ENCODE results near the gene TFAP2A. TPM values are rescaled to one million over a fixed set of nuclear protein-coding genes. Genes with fewer than 3 reads are reported as not detected.

The TFAP2A gene
- total RNA-seq, 1 experiment from 2014 or later = 24.6 TPM

DNA sequence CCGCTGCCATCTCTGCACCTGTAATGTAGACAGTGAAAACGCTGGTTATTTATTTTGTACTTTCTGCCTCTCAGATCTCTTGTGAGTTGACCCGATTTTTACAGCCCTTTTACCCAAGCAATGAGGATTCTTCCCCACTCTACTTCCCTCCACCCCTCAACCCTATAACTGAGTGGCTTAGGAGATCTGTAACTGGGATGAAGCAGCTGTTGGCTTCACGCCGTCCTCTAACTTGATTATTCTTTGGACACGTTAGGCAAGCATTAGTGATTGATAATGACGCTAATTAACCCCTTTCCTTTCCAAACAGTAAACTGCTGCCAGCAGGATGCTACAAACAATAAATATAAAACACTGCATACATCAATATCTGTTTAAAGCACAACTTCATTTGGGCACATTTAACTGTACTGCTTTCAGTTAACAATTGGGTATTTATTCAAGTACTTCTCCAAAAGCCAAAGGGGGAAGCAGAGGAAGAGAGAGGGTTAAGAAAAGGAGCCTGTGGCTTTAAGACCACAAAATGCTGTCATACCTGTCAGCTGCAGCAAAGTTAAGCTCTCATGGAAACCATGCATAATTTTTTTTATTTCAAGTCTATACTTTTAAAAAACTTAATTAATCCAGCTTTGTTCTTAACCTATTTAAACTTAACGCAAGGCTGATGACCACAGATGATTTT lies 21.2 kb downstream of the TFAP2A start:
- in situ Hi-C loops (cut with HindIII; ENCODE audit: low pct_unique_long_range_greater_than_20kb, low sequenced_read_pairs) = no loop called here
- DNase-seq (ENCODE audit: low read depth, low spot score) = no peak

DNA sequence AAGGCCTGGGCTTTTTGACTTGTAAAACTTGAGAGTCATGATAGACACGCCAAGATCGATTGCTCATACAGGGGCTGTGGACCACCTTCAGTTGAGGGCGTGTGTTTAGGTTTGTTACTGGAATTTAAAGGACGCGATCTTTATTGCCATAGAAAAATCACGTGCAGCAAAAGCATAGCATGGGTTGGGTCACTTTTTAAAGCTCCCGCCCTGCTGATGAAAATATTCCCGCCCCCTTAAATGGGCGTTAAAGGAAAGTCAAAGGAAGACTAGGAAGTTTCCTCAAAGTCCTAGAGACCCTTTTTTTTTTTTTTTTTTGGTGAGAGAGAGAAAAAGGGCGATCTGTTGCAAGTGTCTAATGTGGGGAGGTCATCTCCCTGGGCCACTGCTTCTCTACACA lies 23.1 kb downstream of the TFAP2A start:
- no peak for DNase-seq (ENCODE audit: low read depth, low spot score)
- in situ Hi-C loops (cut with HindIII; ENCODE audit: low pct_unique_long_range_greater_than_20kb, low sequenced_read_pairs) = no loop called here

DNA sequence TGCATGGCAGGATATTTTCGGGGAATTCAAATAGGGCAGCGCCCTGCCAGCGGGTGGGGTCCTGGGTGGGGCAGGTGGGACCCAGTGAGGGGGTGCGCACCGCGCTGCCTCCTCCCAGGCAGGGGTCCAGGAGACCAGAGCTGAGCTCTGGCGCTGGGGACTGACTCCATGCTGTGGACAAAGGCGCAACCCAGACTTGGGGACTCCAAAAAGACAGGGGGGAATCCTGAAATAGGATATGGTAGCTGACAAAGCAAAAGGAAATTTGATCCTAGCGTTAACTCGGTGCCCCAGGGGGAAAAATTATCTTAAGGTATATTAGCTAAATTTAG lies 23.6 kb downstream of the TFAP2A start:
- no peak for DNase-seq (ENCODE audit: low read depth, low spot score)
- in situ Hi-C loops (cut with HindIII; ENCODE audit: low pct_unique_long_range_greater_than_20kb, low sequenced_read_pairs) = no loop called here

DNA sequence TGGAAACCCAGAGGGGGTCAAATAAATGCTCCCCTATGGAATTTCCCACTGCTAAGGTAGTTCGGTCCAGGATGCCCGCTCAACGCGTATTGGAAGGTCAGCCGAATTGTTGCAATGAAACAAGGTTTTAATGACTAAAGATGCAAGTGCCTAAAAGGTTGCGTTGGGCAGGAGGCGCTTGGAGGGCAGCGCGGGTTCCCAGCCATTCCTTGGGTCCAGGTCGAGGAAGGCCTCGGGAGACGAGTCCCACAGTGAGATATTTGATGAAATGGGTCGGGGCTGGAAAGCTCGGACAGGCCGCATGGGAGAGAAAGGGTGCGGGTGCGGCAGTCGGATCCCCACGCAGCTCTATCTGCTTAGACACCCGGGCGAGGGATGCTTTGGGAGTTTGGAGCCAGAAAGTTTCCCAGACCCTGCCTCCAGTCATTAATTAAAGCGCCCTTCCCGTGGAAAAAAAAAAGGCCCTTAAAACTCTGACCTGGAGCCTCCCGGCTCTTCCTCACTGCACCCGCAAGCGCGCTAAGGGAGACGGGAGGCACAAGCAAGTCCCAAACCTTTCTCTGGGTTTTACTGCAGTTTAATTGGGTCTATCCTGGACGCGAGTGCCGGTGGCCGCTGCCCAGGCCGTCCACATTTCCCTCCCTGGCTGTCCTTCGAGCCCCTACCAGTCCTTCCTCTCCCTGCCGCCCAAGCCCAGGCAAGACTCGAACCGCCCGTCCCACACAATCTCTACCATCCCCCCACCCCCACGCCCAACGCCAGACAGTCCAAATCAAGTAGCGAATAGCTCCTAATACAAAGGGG lies 24.2 kb downstream of the TFAP2A start:
- in situ Hi-C loops (cut with HindIII; ENCODE audit: low pct_unique_long_range_greater_than_20kb, low sequenced_read_pairs) = no loop called here
- no peak for DNase-seq (ENCODE audit: low read depth, low spot score)

DNA sequence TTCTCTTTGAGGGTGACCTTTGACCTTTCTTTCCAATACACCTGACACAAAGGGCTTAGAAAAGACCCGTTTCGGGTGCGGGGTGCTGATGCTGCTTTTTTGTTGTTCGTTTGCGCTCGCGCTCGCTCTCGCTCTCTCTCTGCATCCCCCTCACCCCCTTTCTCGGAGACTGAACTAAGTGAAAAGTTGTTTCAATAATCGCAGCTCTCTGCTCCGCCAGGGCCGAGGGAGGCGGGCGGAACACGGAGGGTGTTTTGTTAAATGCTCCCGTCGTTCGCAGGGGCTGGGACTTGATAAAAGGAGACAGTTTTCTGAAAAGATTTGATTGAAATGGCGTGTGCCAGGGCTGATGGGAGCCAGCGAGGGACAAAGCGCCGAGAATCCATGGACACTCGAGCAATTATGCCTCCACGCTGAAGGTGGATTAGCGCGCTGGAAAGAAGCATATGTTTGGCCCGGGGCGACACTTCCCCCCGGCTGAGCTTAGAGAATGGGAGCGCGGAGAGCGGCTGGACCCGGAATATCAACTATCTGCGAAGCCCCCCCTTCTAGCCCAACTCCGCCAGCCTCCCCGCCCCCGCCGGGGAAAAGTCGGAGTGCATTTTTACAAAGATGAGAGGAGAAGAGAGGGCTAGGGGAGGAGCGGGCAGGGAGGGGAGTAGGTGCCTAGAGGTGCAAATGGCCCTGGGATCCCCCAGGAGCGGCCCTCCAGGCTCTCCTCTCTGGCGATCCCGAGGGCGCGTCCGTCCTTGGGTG lies 25.0 kb downstream of the TFAP2A start:
- DNase-seq (ENCODE audit: low read depth, low spot score) = no peak
- in situ Hi-C loops (cut with HindIII; ENCODE audit: low pct_unique_long_range_greater_than_20kb, low sequenced_read_pairs) = no loop called here

DNA sequence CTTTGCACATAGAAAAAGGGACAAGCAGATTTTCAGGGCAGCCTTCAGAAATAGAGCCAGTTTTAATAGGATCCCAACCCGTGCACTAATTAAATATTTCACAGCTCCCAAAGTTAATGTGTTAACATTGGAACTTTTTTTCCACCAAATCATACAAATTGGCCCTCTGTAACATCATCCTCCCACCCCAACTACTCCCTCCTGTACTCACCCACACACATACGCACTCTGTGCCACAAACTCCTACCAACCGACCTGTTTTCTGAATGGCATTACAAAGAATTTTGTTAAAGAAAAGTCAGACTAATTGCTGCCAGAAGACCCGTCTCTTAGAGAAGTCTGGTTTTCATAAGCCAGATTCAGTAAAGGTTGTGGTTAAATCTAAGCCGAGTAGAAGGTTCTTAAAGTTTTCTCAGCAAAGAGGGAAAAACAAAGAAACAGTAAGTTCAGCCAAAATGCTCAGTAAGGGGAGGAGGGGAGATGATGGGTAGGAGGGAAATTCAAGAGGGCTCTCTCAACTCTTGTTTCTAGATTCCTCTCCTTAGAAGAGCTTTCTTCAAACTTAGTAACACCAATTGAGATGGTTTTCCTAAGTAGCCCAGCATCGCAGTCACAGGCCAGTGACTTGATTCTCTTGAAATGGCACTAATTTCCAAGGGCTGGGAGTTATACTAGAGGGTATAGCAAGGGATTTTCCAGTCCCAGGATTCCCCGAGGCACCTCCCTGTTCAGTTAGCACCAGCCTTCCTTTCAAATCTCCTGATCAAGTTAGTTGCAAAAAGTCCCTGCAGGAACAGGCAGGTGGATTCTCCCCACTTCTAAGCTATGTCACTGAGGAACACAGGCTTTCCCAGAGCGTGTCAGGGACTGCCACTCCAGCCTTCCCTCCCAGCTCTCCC lies 27.9 kb downstream of the TFAP2A start:
- no peak for DNase-seq (ENCODE audit: low read depth, low spot score)
- in situ Hi-C loops (cut with HindIII; ENCODE audit: low pct_unique_long_range_greater_than_20kb, low sequenced_read_pairs) = no loop called here

DNA sequence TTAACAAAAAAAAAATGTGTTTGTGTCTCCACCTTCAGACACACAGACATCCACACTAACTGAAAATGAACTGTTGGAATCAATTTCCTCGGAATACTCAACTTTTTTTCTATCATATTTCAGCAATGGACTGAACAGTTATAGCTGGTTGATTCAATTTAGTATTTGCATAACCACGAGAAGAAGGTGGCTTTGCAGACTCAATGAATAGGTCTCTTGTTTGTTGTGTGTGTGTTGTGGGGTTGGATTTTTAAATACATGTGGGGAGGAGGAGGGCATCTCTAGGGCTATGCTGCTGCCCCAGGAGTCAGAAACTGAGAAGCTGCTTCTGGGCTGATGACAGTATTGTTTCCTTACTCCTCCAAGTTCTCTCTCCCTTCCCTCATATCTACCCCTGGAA lies 28.7 kb downstream of the TFAP2A start:
- in situ Hi-C loops (cut with HindIII; ENCODE audit: low pct_unique_long_range_greater_than_20kb, low sequenced_read_pairs) = no loop called here
- peak; percentile 76 for DNase-seq (ENCODE audit: low read depth, low spot score)

DNA sequence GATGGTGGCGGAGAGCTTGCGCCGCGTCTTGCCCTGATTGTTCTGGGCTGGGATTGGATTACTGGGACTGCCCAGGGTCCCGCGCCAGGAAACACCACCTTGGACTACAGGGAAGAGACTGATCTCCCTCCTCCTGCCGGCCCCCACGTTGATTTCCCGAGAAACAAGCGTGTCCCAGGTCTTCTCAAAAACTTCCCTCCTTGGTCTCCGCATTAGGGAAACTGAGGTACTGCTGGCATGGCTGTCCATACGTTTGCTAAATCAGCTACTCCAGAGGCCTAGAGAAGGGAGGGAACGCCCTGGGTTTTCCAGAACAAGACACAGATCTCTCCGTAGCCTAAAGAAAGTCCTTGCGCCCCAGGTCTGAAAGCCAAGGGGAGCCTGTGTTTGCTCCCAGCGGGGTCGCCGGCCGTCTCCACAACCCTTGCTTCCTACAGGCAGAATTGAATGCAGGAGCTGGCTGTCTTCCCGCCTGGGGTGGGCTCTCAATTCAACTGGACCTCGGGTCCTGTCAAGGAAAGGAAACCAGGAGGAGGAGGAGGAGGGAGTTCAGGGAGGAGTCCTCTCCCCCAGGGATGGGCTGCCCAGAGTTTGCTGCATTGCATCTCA lies 29.2 kb downstream of the TFAP2A start:
- in situ Hi-C loops (cut with HindIII; ENCODE audit: low pct_unique_long_range_greater_than_20kb, low sequenced_read_pairs) = no loop called here
- no peak for DNase-seq (ENCODE audit: low read depth, low spot score)

DNA sequence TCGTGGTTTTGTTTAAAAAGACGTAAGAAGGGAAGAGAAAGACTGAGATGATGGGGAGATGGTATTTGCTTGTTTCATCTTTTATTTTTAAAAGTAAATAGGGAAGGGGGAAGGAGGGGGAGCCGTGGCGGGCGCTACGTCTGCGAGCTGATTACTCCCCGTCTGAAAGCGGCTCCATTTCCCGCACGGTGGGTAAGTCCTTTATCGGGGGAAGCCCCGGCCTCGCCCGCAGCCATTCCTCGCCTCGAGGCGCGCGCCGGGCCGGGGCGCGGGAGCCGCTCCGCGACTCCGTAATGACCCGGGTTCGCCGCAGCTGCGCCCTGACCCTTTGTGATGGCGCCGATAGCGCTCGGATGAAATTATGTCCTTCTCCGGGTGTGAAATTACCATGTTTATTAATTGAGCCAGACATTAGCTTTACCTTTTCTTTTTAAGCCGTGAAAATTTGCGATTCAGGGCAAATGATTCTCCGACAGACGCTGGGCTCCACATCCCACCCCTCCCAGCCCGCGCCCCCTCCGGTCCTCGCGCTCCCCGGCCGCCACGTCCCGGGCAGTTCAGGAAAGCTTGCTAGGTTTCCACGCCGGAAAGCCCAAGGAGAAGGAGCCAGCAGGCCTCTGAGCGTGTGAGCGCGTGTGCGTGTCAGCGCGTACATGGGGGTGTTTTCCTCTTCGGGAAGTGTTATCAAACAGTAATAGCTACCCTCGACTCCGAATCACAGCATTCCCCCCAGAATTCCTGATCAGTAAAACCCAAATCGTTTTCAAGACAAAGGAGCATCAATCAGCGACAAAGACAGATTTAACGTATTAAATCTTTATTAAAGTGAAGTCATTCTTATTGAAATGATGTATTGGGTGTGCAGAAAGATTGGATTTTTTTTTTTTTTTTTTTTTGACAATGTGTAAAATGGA lies 30.0 kb downstream of the TFAP2A start:
- in situ Hi-C loops (cut with HindIII; ENCODE audit: low pct_unique_long_range_greater_than_20kb, low sequenced_read_pairs) = no loop called here
- DNase-seq (ENCODE audit: low read depth, low spot score) = no peak

DNA sequence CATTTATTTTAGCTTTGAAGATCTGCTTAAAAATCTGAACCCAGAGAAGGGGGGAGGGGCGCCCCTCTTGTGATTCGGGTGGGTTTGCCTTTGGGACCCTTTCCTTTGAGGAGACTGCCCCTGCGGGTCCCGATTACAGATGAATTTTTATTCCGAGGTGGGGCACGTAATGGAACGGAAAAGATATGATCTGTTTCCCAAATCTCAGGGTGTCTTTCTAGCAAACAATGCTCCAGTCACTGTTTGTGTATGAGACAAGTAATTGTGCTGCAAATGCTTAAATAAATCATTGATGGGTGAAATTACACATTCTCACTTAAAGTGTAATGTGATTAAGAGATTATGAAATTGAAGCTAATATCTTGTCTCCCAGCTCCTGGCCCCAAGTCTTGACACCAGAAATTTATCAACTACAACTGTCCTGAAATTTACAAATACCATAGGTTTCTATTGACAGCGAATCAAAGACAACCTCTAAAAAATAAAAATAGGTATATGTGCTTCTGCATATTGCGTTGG lies 30.7 kb downstream of the TFAP2A start:
- DNase-seq (ENCODE audit: low read depth, low spot score) = no peak
- in situ Hi-C loops (cut with HindIII; ENCODE audit: low pct_unique_long_range_greater_than_20kb, low sequenced_read_pairs) = no loop called here

DNA sequence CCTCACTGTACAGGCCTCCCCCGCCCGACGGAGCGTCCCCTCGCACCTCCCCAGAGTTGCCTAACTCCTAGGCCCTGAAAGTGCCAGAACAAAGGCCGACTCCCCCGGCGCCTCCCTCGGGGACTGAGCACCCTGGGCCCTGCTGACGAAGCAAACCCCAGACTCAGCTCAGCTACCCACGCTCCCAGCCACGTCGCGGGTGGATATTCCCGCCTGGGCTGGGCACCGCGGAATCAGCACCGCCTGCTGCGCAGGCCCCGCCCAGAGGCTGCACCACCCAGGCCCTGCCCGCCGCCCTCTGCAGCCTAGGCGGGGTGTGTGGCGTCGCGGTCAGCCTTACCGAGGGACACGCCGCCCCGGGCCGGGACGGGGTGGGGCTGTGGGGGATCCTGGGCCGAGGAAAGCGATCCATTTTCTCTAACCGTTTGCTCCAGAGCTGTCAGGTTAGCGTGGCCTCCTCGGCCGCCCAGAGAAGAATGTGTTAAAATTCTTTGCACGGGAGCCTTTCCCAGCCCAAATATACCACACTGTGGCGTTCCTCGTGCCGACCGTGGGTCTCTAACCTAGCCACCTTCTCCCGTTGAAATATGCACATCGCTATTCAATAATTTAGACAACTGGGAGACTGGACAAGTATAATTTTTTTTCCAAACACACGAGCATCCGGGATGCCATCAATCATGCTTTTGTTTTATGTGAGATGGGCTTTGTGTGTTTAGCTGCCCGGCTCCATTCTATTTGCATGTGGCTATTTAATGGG lies 31.4 kb downstream of the TFAP2A start:
- in situ Hi-C loops (cut with HindIII; ENCODE audit: low pct_unique_long_range_greater_than_20kb, low sequenced_read_pairs) = no loop called here
- peak; percentile 82 for DNase-seq (ENCODE audit: low read depth, low spot score)

DNA sequence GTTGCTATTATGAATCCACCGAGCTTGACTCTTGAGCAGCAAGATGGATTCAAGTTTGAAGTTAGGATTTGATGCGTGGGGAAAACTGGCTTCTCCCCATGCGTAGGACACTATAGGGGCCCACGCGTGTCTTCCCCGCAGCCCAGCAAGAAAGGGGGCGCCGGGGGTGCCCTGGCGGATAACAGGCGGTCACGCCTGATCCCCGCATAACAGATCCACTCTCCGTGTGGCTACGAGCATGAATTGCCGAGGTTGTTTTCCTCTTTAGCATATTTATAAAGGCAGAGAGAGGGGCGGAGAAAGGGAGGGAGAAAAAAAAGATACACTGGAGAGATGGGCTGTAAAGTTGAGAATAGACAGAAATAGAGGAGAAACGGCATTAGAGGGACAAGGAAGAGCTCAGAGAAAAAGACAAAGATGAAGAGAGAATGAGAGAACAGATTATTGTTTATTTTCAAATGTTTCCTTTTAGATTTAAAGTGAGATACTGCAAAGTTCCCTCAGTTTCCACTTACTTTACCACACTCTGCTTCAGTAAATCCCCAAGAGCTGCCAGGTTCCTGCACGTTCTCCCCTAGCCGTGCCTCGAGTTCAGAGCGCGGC lies 32.0 kb downstream of the TFAP2A start:
- in situ Hi-C loops (cut with HindIII; ENCODE audit: low pct_unique_long_range_greater_than_20kb, low sequenced_read_pairs) = no loop called here
- no peak for DNase-seq (ENCODE audit: low read depth, low spot score)

DNA sequence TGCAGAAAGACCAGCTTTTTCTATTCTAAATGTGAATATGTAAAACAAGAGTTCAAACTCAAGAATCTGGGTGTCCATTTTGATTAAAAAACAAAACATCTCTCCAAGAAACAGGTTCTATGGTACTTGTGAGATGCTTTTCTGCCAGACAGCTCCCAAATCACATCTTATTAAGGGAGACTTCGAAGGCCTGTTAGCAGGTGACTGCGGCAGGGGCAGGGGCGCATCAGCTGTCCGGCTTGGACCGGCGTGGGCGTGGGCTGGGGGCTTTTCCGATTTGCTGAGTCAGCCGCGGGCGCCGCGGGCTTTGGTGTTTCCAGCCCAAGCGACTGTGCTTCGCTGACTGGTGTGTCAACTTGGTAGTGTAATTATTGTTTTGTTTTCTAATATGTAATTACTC lies 32.6 kb downstream of the TFAP2A start:
- DNase-seq (ENCODE audit: low read depth, low spot score) = no peak
- in situ Hi-C loops (cut with HindIII; ENCODE audit: low pct_unique_long_range_greater_than_20kb, low sequenced_read_pairs) = no loop called here

DNA sequence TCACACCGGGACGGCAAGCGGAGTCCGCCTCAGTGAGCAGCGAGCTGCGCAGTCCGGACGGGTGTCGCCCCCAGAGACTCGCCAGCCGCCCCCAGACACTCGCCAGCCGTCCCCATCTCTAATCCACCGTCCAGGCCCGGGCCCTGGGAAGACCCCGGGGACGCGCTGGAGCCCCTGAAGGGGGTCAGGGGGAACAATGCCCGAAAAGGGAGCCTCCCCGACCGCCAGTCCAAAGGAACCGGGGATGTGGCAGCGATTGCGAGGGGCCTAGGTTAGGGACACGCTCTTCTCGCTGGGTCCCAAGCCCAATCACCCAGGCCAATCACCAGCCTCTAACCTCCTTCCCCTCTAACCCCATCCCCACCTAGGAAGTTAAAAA lies 33.1 kb downstream of the TFAP2A start:
- DNase-seq (ENCODE audit: low read depth, low spot score) = no peak
- in situ Hi-C loops (cut with HindIII; ENCODE audit: low pct_unique_long_range_greater_than_20kb, low sequenced_read_pairs) = no loop called here

DNA sequence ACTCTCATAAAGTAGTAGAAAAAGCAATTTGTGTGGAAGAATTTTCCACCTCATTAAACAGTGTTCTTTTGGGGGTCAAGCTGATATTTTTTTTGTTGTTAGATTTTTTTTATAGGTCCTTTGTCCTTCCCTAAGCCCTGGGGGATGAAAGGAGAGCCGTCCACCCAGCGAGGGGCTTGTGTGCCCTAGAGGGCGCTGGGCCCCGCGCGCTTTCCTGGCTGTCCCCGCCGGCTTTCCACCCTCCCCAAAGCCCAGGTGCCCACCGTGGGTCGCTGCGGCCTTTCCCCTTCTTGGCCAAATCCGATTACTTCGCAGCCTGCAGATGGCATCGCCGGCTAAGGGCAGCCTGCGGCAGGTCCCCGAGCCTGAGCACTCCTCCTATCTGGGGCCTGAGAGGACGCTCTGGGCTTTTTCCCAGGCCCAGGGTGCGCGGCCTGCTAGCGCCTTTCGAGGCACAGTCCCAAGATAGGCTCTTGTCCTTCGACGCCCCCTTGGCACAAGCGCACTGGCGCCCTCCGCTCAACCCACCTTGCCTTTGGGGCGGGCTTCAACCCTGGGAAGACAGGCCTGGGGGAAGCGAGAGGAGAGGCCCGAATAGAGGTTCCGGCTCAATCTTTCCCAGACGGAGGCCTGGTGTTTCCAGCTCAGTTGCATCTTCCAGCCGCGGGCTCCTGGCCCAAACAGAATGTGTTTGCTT lies 33.6 kb downstream of the TFAP2A start:
- DNase-seq (ENCODE audit: low read depth, low spot score) = no peak
- in situ Hi-C loops (cut with HindIII; ENCODE audit: low pct_unique_long_range_greater_than_20kb, low sequenced_read_pairs) = no loop called here
